ENCODE results near the gene FGFR3. TPM values are rescaled to one million over a fixed set of nuclear protein-coding genes. Genes with fewer than 3 reads are reported as not detected.

The FGFR3 gene
- total and polyA plus RNA-seq, 10 of the 15 experiments (the other 5 are each of a cell fraction or from before 2014, with no cell fraction given) = 0.05 to 0.33 (median 0.18) TPM; not detected in 6

DNA sequence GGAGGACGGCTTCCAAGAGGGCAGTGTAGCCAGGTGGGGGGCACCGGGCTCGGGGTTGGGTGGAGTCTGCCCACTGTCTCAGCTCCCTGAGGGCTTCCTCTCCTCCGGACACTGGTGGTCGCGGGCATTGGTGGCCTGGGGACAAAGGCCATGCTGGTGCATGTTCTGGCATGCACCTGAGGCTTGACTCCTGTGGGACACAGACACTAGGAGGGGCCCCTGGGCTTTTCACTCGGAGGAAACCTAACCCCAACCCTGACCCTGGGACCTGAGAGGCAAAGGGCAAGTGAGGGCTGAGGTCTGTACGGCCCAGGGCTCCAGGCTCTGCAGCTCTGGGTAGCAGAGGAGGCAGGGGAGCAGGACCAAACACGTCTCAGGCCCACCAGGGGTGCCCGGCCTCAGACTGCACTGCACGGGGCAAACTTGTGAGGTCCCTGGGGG is 22.3 kb upstream of the FGFR3 start:
- WGBS (ENCODE audit: insufficient coverage, insufficient replicate concordance, low lambda C conversion rate, missing lambda C conversion rate) = 29% methylated on average over 11 of the region's 11 CpGs
- H3K27me3 ChIP-seq (replicated peaks in 1 of 2; ENCODE audit: control insufficient read depth in 2 of 2, insufficient read depth in 2 of 2, low read length in 1 of 2) = peaks cover 3% of the 10 kb centered on the region in 2 experiments; a peak in 3 of 4 replicates
- CTCF ChIA-PET = no interaction called here
- H3K9me3 ChIP-seq (replicated peaks; ENCODE audit: control insufficient read depth, insufficient read depth, low read length) = no peaks in the 10 kb centered on the region
- no peaks in the 10 kb centered on the region for H3K79me2 ChIP-seq (ENCODE audit: control insufficient read depth, insufficient read depth, low read length)
- FAIRE-seq (no peak), ATAC-seq (peak; percentile 10; the same call in 1 of the 3 replicates), DNase-seq (ENCODE audit: low read depth, low spot score) (no peak)
- no peak overlapping the region for H2AFZ ChIP-seq (ENCODE audit: control insufficient read depth, low read depth, low read length)
- in situ Hi-C loops (cut with MboI) = no loop called here
- intact Hi-C loops (cut with micrococcal nuclease; ENCODE audit: unreplicated experiment) = no loop called here
- no peaks in the 10 kb centered on the region for H4K20me1 ChIP-seq (ENCODE audit: control insufficient read depth, insufficient read depth)
- peaks cover 9% of the 10 kb centered on the region for H3K4me1 ChIP-seq (ENCODE audit: control insufficient read depth, insufficient read depth, low read length)
- no peak overlapping the region for H3K4me3 ChIP-seq
- POLR2A ChIA-PET = no interaction called here
- no peaks in the 10 kb centered on the region for H3K36me3 ChIP-seq (ENCODE audit: control insufficient read depth in 2 of 2, insufficient read depth in 2 of 2, low read length in 1 of 2)
- no peak overlapping the region for H3K27ac ChIP-seq (ENCODE audit: control insufficient read depth, insufficient read depth)
- SMC1A ChIA-PET (ENCODE audit: uncharacterized antibody, unreplicated experiment) = no interaction called here
- RAD21 ChIA-PET (ENCODE audit: unreplicated experiment) = no interaction called here
- no peak overlapping the region for H3K4me2 ChIP-seq (ENCODE audit: control insufficient read depth, insufficient read depth)
- no peak overlapping the region for H3K9ac ChIP-seq (ENCODE audit: control insufficient read depth, insufficient read depth, low read length)
- no TSS peak for BruUV-seq (replicated peaks)
- TF ChIP-seq TAF1 (IDR thresholded peaks at IDR 0.05; ENCODE audit: borderline replicate concordance, low read depth, low read length) (no peak), IKZF1 (conservative IDR thresholded peaks at IDR 0.05) (no peak), NFYA (IDR thresholded peaks at IDR 0.05; ENCODE audit: borderline replicate concordance, low read depth, low read length) (no peak), SPI1 (IDR thresholded peaks at IDR 0.05; ENCODE audit: borderline replicate concordance, insufficient read depth, low read depth, low read length) (no peak), CHD1 (IDR thresholded peaks at IDR 0.05; ENCODE audit: low read depth, low read length) (no peak), STAT3 (IDR thresholded peaks at IDR 0.05; ENCODE audit: low read depth, low read length) (no peak), MEF2B (IDR thresholded peaks at IDR 0.05; ENCODE audit: partially characterized antibody, poor library complexity, severe bottlenecking) (no peak), RFX5 (IDR thresholded peaks at IDR 0.05; ENCODE audit: low read depth, low read length) (no peak), HDAC6 (IDR thresholded peaks at IDR 0.05; ENCODE audit: unreplicated experiment) (no peak), HDGF (IDR thresholded peaks at IDR 0.05) (no peak), POLR2A (IDR thresholded peaks at IDR 0.05; ENCODE audit: low read depth, low read length) (no peak), RCOR1 (conservative IDR thresholded peaks at IDR 0.05; ENCODE audit: low read depth, low read length) (no peak)
- TF ChIP-seq, protein P1, sequence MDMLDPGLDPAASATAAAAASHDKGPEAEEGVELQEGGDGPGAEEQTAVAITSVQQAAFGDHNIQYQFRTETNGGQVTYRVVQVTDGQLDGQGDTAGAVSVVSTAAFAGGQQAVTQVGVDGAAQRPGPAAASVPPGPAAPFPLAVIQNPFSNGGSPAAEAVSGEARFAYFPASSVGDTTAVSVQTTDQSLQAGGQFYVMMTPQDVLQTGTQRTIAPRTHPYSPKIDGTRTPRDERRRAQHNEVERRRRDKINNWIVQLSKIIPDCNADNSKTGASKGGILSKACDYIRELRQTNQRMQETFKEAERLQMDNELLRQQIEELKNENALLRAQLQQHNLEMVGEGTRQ (IDR thresholded peaks at IDR 0.05; ENCODE audit: borderline replicate concordance, low read depth, low read length) = no peak
- TF ChIP-seq, protein P2, sequence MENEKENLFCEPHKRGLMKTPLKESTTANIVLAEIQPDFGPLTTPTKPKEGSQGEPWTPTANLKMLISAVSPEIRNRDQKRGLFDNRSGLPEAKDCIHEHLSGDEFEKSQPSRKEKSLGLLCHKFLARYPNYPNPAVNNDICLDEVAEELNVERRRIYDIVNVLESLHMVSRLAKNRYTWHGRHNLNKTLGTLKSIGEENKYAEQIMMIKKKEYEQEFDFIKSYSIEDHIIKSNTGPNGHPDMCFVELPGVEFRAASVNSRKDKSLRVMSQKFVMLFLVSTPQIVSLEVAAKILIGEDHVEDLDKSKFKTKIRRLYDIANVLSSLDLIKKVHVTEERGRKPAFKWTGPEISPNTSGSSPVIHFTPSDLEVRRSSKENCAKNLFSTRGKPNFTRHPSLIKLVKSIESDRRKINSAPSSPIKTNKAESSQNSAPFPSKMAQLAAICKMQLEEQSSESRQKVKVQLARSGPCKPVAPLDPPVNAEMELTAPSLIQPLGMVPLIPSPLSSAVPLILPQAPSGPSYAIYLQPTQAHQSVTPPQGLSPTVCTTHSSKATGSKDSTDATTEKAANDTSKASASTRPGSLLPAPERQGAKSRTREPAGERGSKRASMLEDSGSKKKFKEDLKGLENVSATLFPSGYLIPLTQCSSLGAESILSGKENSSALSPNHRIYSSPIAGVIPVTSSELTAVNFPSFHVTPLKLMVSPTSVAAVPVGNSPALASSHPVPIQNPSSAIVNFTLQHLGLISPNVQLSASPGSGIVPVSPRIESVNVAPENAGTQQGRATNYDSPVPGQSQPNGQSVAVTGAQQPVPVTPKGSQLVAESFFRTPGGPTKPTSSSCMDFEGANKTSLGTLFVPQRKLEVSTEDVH (IDR thresholded peaks at IDR 0.05; ENCODE audit: low read depth, partially characterized antibody) = no peak
- TF ChIP-seq, protein P3, sequence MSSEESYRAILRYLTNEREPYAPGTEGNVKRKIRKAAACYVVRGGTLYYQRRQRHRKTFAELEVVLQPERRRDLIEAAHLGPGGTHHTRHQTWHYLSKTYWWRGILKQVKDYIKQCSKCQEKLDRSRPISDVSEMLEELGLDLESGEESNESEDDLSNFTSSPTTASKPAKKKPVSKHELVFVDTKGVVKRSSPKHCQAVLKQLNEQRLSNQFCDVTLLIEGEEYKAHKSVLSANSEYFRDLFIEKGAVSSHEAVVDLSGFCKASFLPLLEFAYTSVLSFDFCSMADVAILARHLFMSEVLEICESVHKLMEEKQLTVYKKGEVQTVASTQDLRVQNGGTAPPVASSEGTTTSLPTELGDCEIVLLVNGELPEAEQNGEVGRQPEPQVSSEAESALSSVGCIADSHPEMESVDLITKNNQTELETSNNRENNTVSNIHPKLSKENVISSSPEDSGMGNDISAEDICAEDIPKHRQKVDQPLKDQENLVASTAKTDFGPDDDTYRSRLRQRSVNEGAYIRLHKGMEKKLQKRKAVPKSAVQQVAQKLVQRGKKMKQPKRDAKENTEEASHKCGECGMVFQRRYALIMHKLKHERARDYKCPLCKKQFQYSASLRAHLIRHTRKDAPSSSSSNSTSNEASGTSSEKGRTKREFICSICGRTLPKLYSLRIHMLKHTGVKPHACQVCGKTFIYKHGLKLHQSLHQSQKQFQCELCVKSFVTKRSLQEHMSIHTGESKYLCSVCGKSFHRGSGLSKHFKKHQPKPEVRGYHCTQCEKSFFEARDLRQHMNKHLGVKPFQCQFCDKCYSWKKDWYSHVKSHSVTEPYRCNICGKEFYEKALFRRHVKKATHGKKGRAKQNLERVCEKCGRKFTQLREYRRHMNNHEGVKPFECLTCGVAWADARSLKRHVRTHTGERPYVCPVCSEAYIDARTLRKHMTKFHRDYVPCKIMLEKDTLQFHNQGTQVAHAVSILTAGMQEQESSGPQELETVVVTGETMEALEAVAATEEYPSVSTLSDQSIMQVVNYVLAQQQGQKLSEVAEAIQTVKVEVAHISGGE (CRISPR knock-in tag; IDR thresholded peaks at IDR 0.05) = no peak
- TF ChIP-seq, protein P4, sequence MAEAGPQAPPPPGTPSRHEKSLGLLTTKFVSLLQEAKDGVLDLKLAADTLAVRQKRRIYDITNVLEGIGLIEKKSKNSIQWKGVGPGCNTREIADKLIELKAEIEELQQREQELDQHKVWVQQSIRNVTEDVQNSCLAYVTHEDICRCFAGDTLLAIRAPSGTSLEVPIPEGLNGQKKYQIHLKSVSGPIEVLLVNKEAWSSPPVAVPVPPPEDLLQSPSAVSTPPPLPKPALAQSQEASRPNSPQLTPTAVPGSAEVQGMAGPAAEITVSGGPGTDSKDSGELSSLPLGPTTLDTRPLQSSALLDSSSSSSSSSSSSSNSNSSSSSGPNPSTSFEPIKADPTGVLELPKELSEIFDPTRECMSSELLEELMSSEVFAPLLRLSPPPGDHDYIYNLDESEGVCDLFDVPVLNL (IDR thresholded peaks at IDR 0.05; ENCODE audit: low read depth, low read length) = no peak
